Testis (tissue), 3 donors: ENCODE data around the gene COX10. TPM values are rescaled to one million over a fixed set of nuclear protein-coding genes. Genes with fewer than 3 reads are reported as not detected.
"Not testable (repeated sequence)": the region's sequence is repeated elsewhere in the genome, so short reads cannot be mapped to it uniquely, and the experiment has no call there.

Experiments used
- DNase-seq: peaks from one replicate; pipeline ENCODE4 v3.0.0-alpha.2; 2019
- H3K27ac ChIP-seq, 2 donors: fragments of 200-600 bp; sonication (generic); one replicate each; pipeline ENCODE4 v1.5.1; 2019
- H3K27me3 ChIP-seq: fragments of 200-600 bp; sonication (generic); one replicate; pipeline ENCODE4 v1.5.1; 2019
- H3K36me3 ChIP-seq: fragments of 200-600 bp; sonication (generic); one replicate; pipeline ENCODE4 v1.5.1; 2017; ENCODE audit warnings: low read depth; ENCODE audit errors: missing control alignments
- H3K4me1 ChIP-seq: fragments of 200-600 bp; sonication (generic); one replicate; pipeline ENCODE4 v1.5.1; 2019
- H3K4me3 ChIP-seq, 2 donors: fragments of 200-600 bp; sonication (generic); one replicate each; pipeline ENCODE4 v1.5.1; 2017 to 2019
- H3K9me3 ChIP-seq: fragments of 200-600 bp; sonication (generic); one replicate; pipeline ENCODE4 v1.5.1; 2017
- CTCF ChIP-seq, 3 experiments: fragments of 450-650 bp in 2 of 3; fragments of 200-600 bp in 1 of 3; sonication (generic) in 1 of 3; IDR thresholded peaks; one replicate each; pipeline ENCODE4 v1.5.1; 2016 to 2019; ENCODE audit warnings: antibody characterized with exemption in 3 of 3, mild to moderate bottlenecking in 2 of 3, moderate library complexity in 1 of 3
- POLR2A ChIP-seq: fragments of 450-650 bp; IDR thresholded peaks from one replicate; pipeline ENCODE4 v1.6.1; 2017; ENCODE audit warnings: antibody characterized with exemption, mild to moderate bottlenecking, moderate library complexity
- WGBS, 2 donors: methylation state at CpG; one replicate each; pipeline ENCODE4 v1.1.5; 2018; 5-methylcytosine and 5-hydroxymethylcytosine counted together
- intact Hi-C: fragments of 100-400 bp; cut with DNase I; formaldehyde crosslinking; loops from one replicate; pipeline ENCODE4 v1.15.1; 2023; ENCODE audit warnings: low total_unique reads
- polyA plus RNA-seq: library from polyadenylated mRNA; stranded (reverse); fragments of 350-450 nt; fragmentation: Illumina TruSeq; extraction: RNeasy Lipid Tissue Mini Kit (QIAGEN cat#74804); gene quantifications from one replicate; pipeline ENCODE4 v1.2.3, GENCODE V29; 2014; ENCODE audit warnings: low read depth, low replicate concordance; ENCODE audit not compliant: insufficient read depth
- total RNA-seq, 2 donors: library from RNA; depleted of rRNA; stranded (reverse); fragments of >200 nt; gene quantifications; one replicate each; pipeline ENCODE4 v1.2.3, GENCODE V29; 2016

The COX10 gene
- total and polyA plus RNA-seq, 3 donors from 2014 or later = 44.9 to 51.0 (median 50.6) TPM

GRCh38 chr17:14225254-14225980 lies 156.1 kb downstream of the COX10 start:
- intact Hi-C loops = no loop called here
- 83 to 85% methylated on average over 10 of the region's 10 CpGs for WGBS, 2 donors

DNA sequence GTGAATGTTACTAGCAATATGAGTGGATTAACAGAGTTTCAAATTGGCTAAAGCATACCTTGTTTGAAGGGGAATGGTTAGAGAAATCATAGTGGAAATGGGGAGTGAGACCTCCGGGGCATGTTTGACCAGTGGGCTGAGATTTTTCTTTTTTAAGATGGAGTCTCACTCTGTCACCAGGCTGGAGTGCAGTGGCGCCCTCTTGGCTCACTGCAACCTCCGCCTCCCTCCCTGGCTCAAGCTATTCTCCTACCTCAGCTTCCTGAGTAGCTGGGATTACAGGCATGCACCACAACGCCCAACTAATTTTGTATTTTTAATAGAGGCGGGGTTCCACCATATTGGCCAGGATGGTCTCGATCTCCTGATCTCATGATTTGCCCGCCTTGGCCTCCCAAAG lies 157.7 kb downstream of the COX10 start:
- Histone ChIP-seq H3K36me3 (no peaks in the 10 kb centered on the region), H3K27me3 (no peaks in the 10 kb centered on the region), H3K4me1 (no peaks in the 10 kb centered on the region), H3K4me3 (no peak overlapping the region), H3K9me3 (no peaks in the 10 kb centered on the region), H3K27ac (no peak overlapping the region)
- no peak for TF ChIP-seq POLR2A
- TF ChIP-seq CTCF (IDR thresholded peaks at IDR 0.05) = no peak
- WGBS, 2 donors = 93 to 98% methylated on average over 7 of the region's 7 CpGs
- intact Hi-C loops = no loop called here
- DNase-seq = no peak

More at GRCh38 chr17:14225254-14225980, 156.1 kb downstream of the COX10 start:
- H3K4me1 ChIP-seq = no peaks in the 10 kb centered on the region
- no peak overlapping the region for H3K27ac ChIP-seq
- no peaks in the 10 kb centered on the region for H3K27me3 ChIP-seq
- no peaks in the 10 kb centered on the region for H3K36me3 ChIP-seq
- no peak for TF ChIP-seq CTCF (IDR thresholded peaks at IDR 0.05)
- TF ChIP-seq POLR2A = no peak
- no peak overlapping the region for H3K4me3 ChIP-seq
- H3K9me3 ChIP-seq = no peaks in the 10 kb centered on the region
- no peak for DNase-seq

- intact Hi-C loops = no loop called here
- TF ChIP-seq POLR2A = no peak
- TF ChIP-seq CTCF (IDR thresholded peaks at IDR 0.05) = no peak
- Histone ChIP-seq H3K4me3 (no peak overlapping the region), H3K27ac (no peak overlapping the region), H3K4me1 (no peaks in the 10 kb centered on the region), H3K27me3 (no peaks in the 10 kb centered on the region), H3K36me3 (no peaks in the 10 kb centered on the region), H3K9me3 (no peaks in the 10 kb centered on the region)
- WGBS, 2 donors = 41 to 60% methylated on average over 4 of the region's 4 CpGs
- no peak for DNase-seq
Observed at GRCh38 chr17:14228903-14229302, 159.6 kb downstream of the COX10 start.

GRCh38 chr17:14231187-14231586 lies 161.9 kb downstream of the COX10 start:
- H3K4me1 ChIP-seq, H3K4me3 ChIP-seq, H3K27ac ChIP-seq, H3K36me3 ChIP-seq, intact Hi-C loops, DNase-seq, H3K9me3 ChIP-seq, H3K27me3 ChIP-seq: not testable (repeated sequence)
- WGBS, 2 donors = 83 to 88% methylated on average over 4 to 5 of the region's 6 CpGs

GRCh38 chr17:14235047-14235446 lies 165.7 kb downstream of the COX10 start:
- H3K27ac ChIP-seq, H3K4me1 ChIP-seq, DNase-seq, H3K9me3 ChIP-seq, H3K4me3 ChIP-seq, H3K36me3 ChIP-seq, intact Hi-C loops, H3K27me3 ChIP-seq: not testable (repeated sequence)
- 79 to 94% methylated on average over 2 of the region's 2 CpGs for WGBS, 2 donors

DNA sequence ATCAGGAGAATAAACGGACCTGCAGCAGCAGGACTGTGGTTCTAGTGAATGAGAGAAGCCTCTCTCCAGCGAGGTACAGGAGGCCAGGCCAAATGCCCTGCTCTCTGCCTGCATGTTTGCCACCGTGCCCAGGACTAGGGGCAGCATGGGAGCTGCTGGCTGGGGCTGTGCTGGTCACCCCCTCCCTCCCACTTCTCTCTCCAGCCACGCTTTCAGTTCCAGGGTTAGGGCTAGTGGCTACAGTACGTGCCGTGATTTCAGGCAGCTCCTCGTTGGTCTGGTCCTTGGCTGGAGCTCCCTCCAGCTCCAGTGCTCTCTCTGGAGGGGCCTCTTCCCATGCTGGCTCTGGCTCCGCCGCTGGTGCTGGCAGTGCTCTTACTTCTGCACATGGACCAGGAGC lies 166.7 kb downstream of the COX10 start:
- intact Hi-C loops = not testable (repeated sequence)

DNA sequence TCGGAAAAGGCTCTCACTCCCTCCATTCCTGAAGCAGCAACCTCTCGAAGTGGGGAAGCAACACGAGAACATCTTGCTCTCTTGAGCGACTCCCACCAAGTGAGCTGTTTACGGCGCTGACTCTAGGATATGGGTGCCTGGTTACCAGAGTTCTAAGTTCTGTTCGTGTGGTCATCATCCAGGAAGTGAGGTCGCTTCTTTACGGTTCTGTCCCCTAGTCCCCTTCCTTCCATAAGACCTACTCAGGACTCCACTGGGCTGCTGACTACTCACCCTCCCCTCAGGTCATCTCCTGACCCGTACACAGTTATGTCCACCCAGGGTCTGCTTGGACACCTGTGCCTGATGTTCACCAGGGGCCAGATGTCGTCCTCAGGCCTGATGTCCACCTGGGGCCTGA lies 167.5 kb downstream of the COX10 start, which contains the start of gene CDRT15:
CDRT15 (minus strand) TSS at position 101 of the 400 bp plus-strand sequence; CDS start at position 72, 29 bp downstream.
- DNase-seq, H3K27me3 ChIP-seq, H3K36me3 ChIP-seq, H3K9me3 ChIP-seq, H3K27ac ChIP-seq, H3K4me3 ChIP-seq, intact Hi-C loops, H3K4me1 ChIP-seq: not testable (repeated sequence)
- 90 to 93% methylated on average over 10 to 11 of the region's 11 CpGs for WGBS, 2 donors

More for the DNA sequence above, 166.7 kb downstream of the COX10 start:
- 73 to 100% methylated on average over 1 to 7 of the region's 9 CpGs for WGBS, 2 donors
- not testable (repeated sequence) for DNase-seq, H3K4me3 ChIP-seq, H3K9me3 ChIP-seq, H3K27ac ChIP-seq, H3K27me3 ChIP-seq, H3K4me1 ChIP-seq, H3K36me3 ChIP-seq

DNA sequence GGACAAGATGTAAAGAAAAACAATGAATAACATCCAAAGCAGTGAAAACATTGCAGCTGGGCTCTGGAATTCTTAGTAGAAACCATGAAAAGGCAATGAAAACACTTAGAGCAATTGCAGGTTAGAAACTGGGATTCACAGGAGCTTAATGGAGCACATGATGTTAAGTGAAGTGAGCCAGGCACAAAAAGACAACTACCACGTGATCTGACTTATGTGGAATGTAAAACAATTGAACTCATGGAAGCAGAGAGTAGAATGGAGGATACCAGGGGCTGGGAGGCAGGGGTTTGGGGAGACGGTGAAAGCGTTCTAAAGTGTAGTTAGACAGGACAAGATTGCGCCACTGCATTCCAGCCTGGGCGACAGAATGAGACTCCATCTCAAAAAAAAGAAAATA lies 170.0 kb downstream of the COX10 start:
- H3K27ac ChIP-seq, H3K9me3 ChIP-seq, H3K27me3 ChIP-seq, H3K36me3 ChIP-seq, intact Hi-C loops, H3K4me1 ChIP-seq, H3K4me3 ChIP-seq, DNase-seq: not testable (repeated sequence)
- WGBS, 2 donors = 92 to 100% methylated on average over 4 of the region's 5 CpGs
